Gastrocnemius medialis (tissue), 4 donors: ENCODE data around the gene ITGA3. TPM values are rescaled to one million over a fixed set of nuclear protein-coding genes. Genes with fewer than 3 reads are reported as not detected.

Source experiments
- ATAC-seq, 2 donors: fragments of 150-250 bp; one replicate each; pipeline ENCODE4 v1.9.1; 2016
- DNase-seq, 2 donors: peaks; one replicate each; pipeline ENCODE4 v3.0.0-alpha.2; 2019
- H3K27ac ChIP-seq, 4 donors: fragments of 200-600 bp; sonication (generic); 1 replicate in 1 of 4; 2 replicates in 3 of 4; pipeline ENCODE4 v1.5.1; 2016 to 2018; ENCODE audit warnings: mild to moderate bottlenecking in 2 of 4, moderate library complexity in 1 of 4
- H3K27me3 ChIP-seq, 3 donors: fragments of 200-600 bp; sonication (generic) in 2 of 3; 1 replicate in 1 of 3; 2 replicates in 2 of 3; pipeline versions ENCODE4 v1.5.1 to v1.6.0; 2016 to 2019; ENCODE audit warnings: mild to moderate bottlenecking in 1 of 3, moderate library complexity in 1 of 3
- H3K36me3 ChIP-seq, 2 donors: fragments of 200-600 bp; sonication (generic) in 1 of 2; one replicate each; pipeline ENCODE4 v1.5.1; 2017 to 2018
- H3K4me1 ChIP-seq, 2 donors: fragments of 200-600 bp; sonication (generic) in 1 of 2; one replicate each; pipeline ENCODE4 v1.5.1; 2016 to 2017; ENCODE audit warnings: mild to moderate bottlenecking in 2 of 2
- H3K4me3 ChIP-seq, 4 donors: fragments of 200-600 bp; sonication (generic) in 3 of 4; 1 replicate in 1 of 4; 2 replicates in 3 of 4; pipeline ENCODE4 v1.5.1; 2016 to 2019; ENCODE audit warnings: mild to moderate bottlenecking in 2 of 4
- H3K9me3 ChIP-seq, 3 donors: fragments of 200-600 bp; sonication (generic) in 2 of 3; 1 replicate in 1 of 3; 2 replicates in 2 of 3; pipeline ENCODE4 v1.5.1; 2016 to 2019
- POLR2A ChIP-seq, 2 donors: fragments of 450-650 bp; IDR thresholded peaks; one replicate each; pipeline ENCODE4 v1.6.1; 2017; ENCODE audit warnings: antibody characterized with exemption in 2 of 2, mild to moderate bottlenecking in 2 of 2, moderate library complexity in 2 of 2
- in situ Hi-C, 4 donors: fragments of 200-750 bp; cut with MboI; loops; one replicate each; pipeline versions ENCODE4 v1.15.0 to v1.8.0; 2017; ENCODE audit warnings: low sequenced_read_pairs in 4 of 4
- intact Hi-C: fragments of 100-400 bp; cut with DNase I; formaldehyde crosslinking; loops from one replicate; pipeline ENCODE4 v1.15.1; 2023; ENCODE audit warnings: low total_unique reads
- total RNA-seq, 4 donors: library from RNA; depleted of rRNA; stranded (reverse); fragments of >200 nt; gene quantifications; one replicate each; pipeline versions ENCODE4 v1.1.0 to v1.2.3, GENCODE V29; 2016
- TF ChIP-seq, protein P1 (sequence below), 5 experiments: fragments of 450-650 bp in 3 of 5; fragments of 200-600 bp in 2 of 5; sonication (generic) in 2 of 5; IDR thresholded peaks in 4 of 5; conservative IDR thresholded peaks in 1 of 5; 1 replicate in 4 of 5; 2 replicates in 1 of 5; pipeline ENCODE4 v1.5.1; 2016 to 2019; ENCODE audit warnings: antibody characterized with exemption in 5 of 5, mild to moderate bottlenecking in 3 of 5, moderate library complexity in 3 of 5

Gene ITGA3
- total RNA-seq, 4 donors from 2014 or later: 5.1 to 25.9 (median 18.4) TPM

- Histone ChIP-seq H3K9me3 (no peaks in the 10 kb centered on the region), H3K36me3 (no peaks in the 10 kb centered on the region), H3K4me3 (no peak overlapping the region), H3K4me1 (no peaks in the 10 kb centered on the region), H3K27ac (no peak overlapping the region), H3K27me3 (peaks cover 0 to 3% (median 0%) of the 10 kb centered on the region in 3 donors)
- DNase-seq: no peak
- TF ChIP-seq, protein P1, sequence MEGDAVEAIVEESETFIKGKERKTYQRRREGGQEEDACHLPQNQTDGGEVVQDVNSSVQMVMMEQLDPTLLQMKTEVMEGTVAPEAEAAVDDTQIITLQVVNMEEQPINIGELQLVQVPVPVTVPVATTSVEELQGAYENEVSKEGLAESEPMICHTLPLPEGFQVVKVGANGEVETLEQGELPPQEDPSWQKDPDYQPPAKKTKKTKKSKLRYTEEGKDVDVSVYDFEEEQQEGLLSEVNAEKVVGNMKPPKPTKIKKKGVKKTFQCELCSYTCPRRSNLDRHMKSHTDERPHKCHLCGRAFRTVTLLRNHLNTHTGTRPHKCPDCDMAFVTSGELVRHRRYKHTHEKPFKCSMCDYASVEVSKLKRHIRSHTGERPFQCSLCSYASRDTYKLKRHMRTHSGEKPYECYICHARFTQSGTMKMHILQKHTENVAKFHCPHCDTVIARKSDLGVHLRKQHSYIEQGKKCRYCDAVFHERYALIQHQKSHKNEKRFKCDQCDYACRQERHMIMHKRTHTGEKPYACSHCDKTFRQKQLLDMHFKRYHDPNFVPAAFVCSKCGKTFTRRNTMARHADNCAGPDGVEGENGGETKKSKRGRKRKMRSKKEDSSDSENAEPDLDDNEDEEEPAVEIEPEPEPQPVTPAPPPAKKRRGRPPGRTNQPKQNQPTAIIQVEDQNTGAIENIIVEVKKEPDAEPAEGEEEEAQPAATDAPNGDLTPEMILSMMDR (IDR thresholded peaks at IDR 0.05 in 4 of 5, conservative IDR thresholded peaks at IDR 0.05 in 1 of 5): no peak
- no peak for TF ChIP-seq POLR2A (IDR thresholded peaks at IDR 0.05)
- intact Hi-C loops: no loop called here
- in situ Hi-C loops: no loop called here
- no peak for ATAC-seq
These were observed 40.8 kb upstream of the ITGA3 start for GRCh38 chr17:50015146-50015545.

DNA sequence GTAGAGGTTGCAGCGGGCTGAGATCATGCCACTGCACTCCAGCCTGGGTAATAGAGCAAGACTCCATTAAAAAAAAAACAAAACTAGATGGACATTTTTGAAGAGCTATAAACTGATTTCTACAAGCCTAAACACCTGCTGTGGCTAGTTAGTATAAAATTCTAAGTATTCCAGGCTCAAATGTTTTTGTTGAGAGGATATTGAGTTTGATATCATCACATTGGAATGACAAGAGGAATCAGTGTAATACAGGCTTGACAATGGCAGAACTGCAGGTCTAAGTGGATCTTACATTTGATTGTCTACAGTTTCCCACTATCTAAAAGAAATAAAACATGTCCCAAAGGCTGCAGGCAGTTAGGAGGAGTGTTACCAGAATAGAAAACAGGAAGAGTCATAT lies 37.0 kb upstream of the ITGA3 start:
- H3K27me3 ChIP-seq: no peaks in the 10 kb centered on the region
- H3K9me3 ChIP-seq: no peaks in the 10 kb centered on the region
- H3K27ac ChIP-seq: no peak overlapping the region
- no peak for TF ChIP-seq POLR2A (IDR thresholded peaks at IDR 0.05)
- TF ChIP-seq, protein P1 (IDR thresholded peaks at IDR 0.05 in 4 of 5, conservative IDR thresholded peaks at IDR 0.05 in 1 of 5): no peak
- DNase-seq (no peak), ATAC-seq (no peak)
- in situ Hi-C loops: no loop called here
- intact Hi-C loops: no loop called here
- no peaks in the 10 kb centered on the region for H3K4me1 ChIP-seq
- no peak overlapping the region for H3K4me3 ChIP-seq
- no peaks in the 10 kb centered on the region for H3K36me3 ChIP-seq

GRCh38 chr17:50020841-50021599 lies 34.9 kb upstream of the ITGA3 start:
- Histone ChIP-seq H3K9me3 (no peaks in the 10 kb centered on the region), H3K36me3 (no peaks in the 10 kb centered on the region), H3K4me3 (no peak overlapping the region), H3K27me3 (no peaks in the 10 kb centered on the region), H3K4me1 (no peaks in the 10 kb centered on the region), H3K27ac (no peak overlapping the region)
- intact Hi-C loops (loop anchor here (10.0 kb wide), 1 partner anchor 254 kb away; the partner anchor contains the start of gene TMEM92), in situ Hi-C loops (loop anchor here in 1 of 4 donors (10.0 kb wide), 1 partner anchor 274 kb away; no protein-coding TSS in a partner anchor)
- DNase-seq (no peak), ATAC-seq (no peak)
- TF ChIP-seq POLR2A (IDR thresholded peaks at IDR 0.05): no peak
- TF ChIP-seq, protein P1 (IDR thresholded peaks at IDR 0.05 in 4 of 5, conservative IDR thresholded peaks at IDR 0.05 in 1 of 5): no peak

DNA sequence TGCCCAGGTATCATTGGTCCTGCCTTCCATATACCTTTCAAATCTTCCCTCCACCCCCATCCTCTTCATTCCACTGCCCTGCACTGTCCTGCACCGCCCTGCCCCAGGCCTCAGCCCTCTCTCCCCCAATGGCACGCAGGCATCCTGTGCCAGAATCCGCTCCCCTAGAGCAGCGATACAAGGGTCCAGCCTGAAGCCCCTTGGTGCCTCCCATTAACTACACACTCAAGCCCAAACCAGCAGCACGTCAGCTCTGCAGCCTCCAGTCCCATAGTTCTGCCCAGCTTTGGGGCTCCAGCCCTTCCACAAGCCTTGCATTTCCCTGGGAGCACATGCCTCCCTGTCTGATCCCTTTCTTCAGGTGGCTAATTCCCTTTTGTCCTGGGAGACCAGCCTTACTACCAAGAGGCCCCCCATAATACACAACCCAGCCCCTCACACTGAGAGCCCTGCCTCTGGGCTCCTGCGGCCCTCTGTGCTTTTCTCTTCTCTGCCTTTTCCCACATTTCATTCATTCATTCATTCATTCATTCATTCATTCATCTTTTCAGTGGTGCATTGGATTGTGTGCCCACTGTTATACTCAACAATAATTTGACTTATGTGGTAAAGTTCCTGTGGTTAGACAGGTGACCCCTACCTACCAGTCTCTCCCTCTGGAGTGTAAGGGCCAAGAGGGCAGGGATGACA lies 34.1 kb upstream of the ITGA3 start:
- no peak for DNase-seq
- ATAC-seq: no peak
- intact Hi-C loops: loop anchor here (10.0 kb wide), 1 partner anchor 253 kb away; the partner anchor contains the start of gene TMEM92
- no peaks in the 10 kb centered on the region for H3K27me3 ChIP-seq
- no peaks in the 10 kb centered on the region for H3K36me3 ChIP-seq
- no peak overlapping the region for H3K27ac ChIP-seq
- no peaks in the 10 kb centered on the region for H3K4me1 ChIP-seq
- TF ChIP-seq, protein P1 (IDR thresholded peaks at IDR 0.05 in 4 of 5, conservative IDR thresholded peaks at IDR 0.05 in 1 of 5): no peak
- no peak for TF ChIP-seq POLR2A (IDR thresholded peaks at IDR 0.05)
- no peak overlapping the region for H3K4me3 ChIP-seq
- no peaks in the 10 kb centered on the region for H3K9me3 ChIP-seq
- in situ Hi-C loops: loop anchor here in 1 of 4 donors (10.0 kb wide), 1 partner anchor 273 kb away; no protein-coding TSS in a partner anchor
